ENCODE data around the gene ZKSCAN3. TPM values are rescaled to one million over a fixed set of nuclear protein-coding genes. Genes with fewer than 3 reads are reported as not detected.
"Not testable (repeated sequence)": the region's sequence is repeated elsewhere in the genome, so short reads cannot be mapped to it uniquely, and the experiment has no call there.

The ZKSCAN3 gene
- total RNA-seq, 1 donor from 2014 or later = 6.3 TPM

GRCh38 chr6:28343898-28344677 lies 5.7 kb upstream of the ZKSCAN3 start:
- no peak for DNase-seq

GRCh38 chr6:28345201-28345600 lies 4.5 kb upstream of the ZKSCAN3 start:
- no peak for DNase-seq

- no peak for DNase-seq
Measured at GRCh38 chr6:28347119-28347518, 2.6 kb upstream of the ZKSCAN3 start.

- DNase-seq = no peak
Measured at GRCh38 chr6:28349344-28349891, 329 bp upstream of the ZKSCAN3 start.

- DNase-seq = peak; percentile 11
Measured at GRCh38 chr6:28351087-28351486, 1.3 kb downstream of the ZKSCAN3 start.

- DNase-seq = no peak
Measured at GRCh38 chr6:28351493-28351925, 1.8 kb downstream of the ZKSCAN3 start.

- no peak for DNase-seq
Measured at GRCh38 chr6:28353356-28353755, 3.6 kb downstream of the ZKSCAN3 start.

- DNase-seq = peak; percentile 94
Measured at GRCh38 chr6:28353981-28354676, 4.4 kb downstream of the ZKSCAN3 start.

- DNase-seq = no peak
Measured at GRCh38 chr6:28354688-28355554, 5.2 kb downstream of the ZKSCAN3 start.

GRCh38 chr6:28355743-28356665 lies 6.3 kb downstream of the ZKSCAN3 start:
- peak; percentile 96 for DNase-seq

- no peak for DNase-seq
Measured at GRCh38 chr6:28356666-28357020, 6.9 kb downstream of the ZKSCAN3 start.

GRCh38 chr6:28357036-28357435 lies 7.3 kb downstream of the ZKSCAN3 start:
- DNase-seq = peak; percentile 82

GRCh38 chr6:28359562-28359961 lies 9.8 kb downstream of the ZKSCAN3 start:
- DNase-seq = not testable (repeated sequence)

GRCh38 chr6:28360961-28361360 lies 11.2 kb downstream of the ZKSCAN3 start:
- DNase-seq = no peak

- DNase-seq = not testable (repeated sequence)
Measured at GRCh38 chr6:28365590-28365989, 15.8 kb downstream of the ZKSCAN3 start.

GRCh38 chr6:28368522-28368921 lies 18.8 kb downstream of the ZKSCAN3 start:
- DNase-seq = no peak

- DNase-seq = no peak
Measured at GRCh38 chr6:28369463-28369862, 19.7 kb downstream of the ZKSCAN3 start.

GRCh38 chr6:28370440-28370839 lies 20.7 kb downstream of the ZKSCAN3 start:
- DNase-seq = no peak

GRCh38 chr6:28371280-28371679 lies 21.5 kb downstream of the ZKSCAN3 start:
- no peak for DNase-seq

GRCh38 chr6:28371706-28372451 lies 22.1 kb downstream of the ZKSCAN3 start:
- DNase-seq = no peak

- DNase-seq = no peak
Measured at GRCh38 chr6:28373925-28374324, 24.2 kb downstream of the ZKSCAN3 start.
